Measurements from ENCODE around the gene CSN3. TPM values are rescaled to one million over a fixed set of nuclear protein-coding genes. Genes with fewer than 3 reads are reported as not detected.

CSN3 gene
- total RNA-seq, 1 donor from 2014 or later, result not detected

- no peak for TF ChIP-seq CTCF (IDR thresholded peaks at IDR 0.05; ENCODE audit: insufficient read depth, low read length, poor library complexity, severe bottlenecking)
- Histone ChIP-seq H3K4me3 (ENCODE audit: low read depth, low read length) (no peak overlapping the region), H3K36me3 (ENCODE audit: control insufficient read depth, insufficient read depth, low read length) (no peaks in the 10 kb centered on the region), H3K27me3 (ENCODE audit: control insufficient read depth, insufficient read depth, low read length) (no peaks in the 10 kb centered on the region)
- DNase-seq (ENCODE audit: low read depth), result no peak
Measured at GRCh38 chr4:70251250-70251944, 9.0 kb downstream of the CSN3 start.

GRCh38 chr4:70251945-70252277, 9.5 kb downstream of the CSN3 start:
- no peak for TF ChIP-seq CTCF (IDR thresholded peaks at IDR 0.05; ENCODE audit: insufficient read depth, low read length, poor library complexity, severe bottlenecking)
- H3K36me3 ChIP-seq (ENCODE audit: control insufficient read depth, insufficient read depth, low read length), result no peaks in the 10 kb centered on the region
- no peak for DNase-seq (ENCODE audit: low read depth)

GRCh38 chr4:70269674-70270073, 27.3 kb downstream of the CSN3 start:
- TF ChIP-seq CTCF (IDR thresholded peaks at IDR 0.05; ENCODE audit: insufficient read depth, low read length, poor library complexity, severe bottlenecking), result peak; percentile 22
- no peaks in the 10 kb centered on the region for H3K36me3 ChIP-seq (ENCODE audit: control insufficient read depth, insufficient read depth, low read length)
- DNase-seq (ENCODE audit: low read depth), result no peak
- H3K4me3 ChIP-seq (ENCODE audit: low read depth, low read length), result no peak overlapping the region
- no peaks in the 10 kb centered on the region for H3K27me3 ChIP-seq (ENCODE audit: control insufficient read depth, insufficient read depth, low read length)

More at GRCh38 chr4:70251945-70252277, 9.5 kb downstream of the CSN3 start:
- Histone ChIP-seq H3K27me3 (ENCODE audit: control insufficient read depth, insufficient read depth, low read length) (no peaks in the 10 kb centered on the region), H3K4me3 (ENCODE audit: low read depth, low read length) (no peak overlapping the region)

DNA sequence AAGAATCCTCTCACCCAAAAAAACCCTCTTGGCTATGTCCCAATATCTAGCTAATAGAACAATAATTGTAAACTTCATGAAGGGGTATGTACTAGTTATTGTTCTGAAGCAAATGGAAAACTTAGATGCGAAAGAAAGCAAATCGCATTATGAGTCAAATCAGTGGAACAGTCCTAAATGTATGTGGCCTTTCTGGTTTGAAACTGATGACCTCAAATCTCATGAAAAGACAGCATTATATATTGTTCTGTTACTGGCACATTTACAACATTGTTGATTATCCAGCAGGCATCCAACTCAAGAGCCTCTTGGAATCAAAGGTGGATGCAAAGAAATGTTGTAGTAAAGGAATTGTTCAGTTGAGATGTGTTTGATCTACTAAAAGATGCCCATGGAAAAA, 34.7 kb downstream of the CSN3 start:
- DNase-seq (ENCODE audit: low read depth), result no peak
- no peaks in the 10 kb centered on the region for H3K36me3 ChIP-seq (ENCODE audit: control insufficient read depth, insufficient read depth, low read length)
- H3K27me3 ChIP-seq (ENCODE audit: control insufficient read depth, insufficient read depth, low read length), result no peaks in the 10 kb centered on the region
- H3K4me3 ChIP-seq (ENCODE audit: low read depth, low read length), result no peak overlapping the region
- TF ChIP-seq CTCF (IDR thresholded peaks at IDR 0.05; ENCODE audit: insufficient read depth, low read length, poor library complexity, severe bottlenecking), result no peak

DNA sequence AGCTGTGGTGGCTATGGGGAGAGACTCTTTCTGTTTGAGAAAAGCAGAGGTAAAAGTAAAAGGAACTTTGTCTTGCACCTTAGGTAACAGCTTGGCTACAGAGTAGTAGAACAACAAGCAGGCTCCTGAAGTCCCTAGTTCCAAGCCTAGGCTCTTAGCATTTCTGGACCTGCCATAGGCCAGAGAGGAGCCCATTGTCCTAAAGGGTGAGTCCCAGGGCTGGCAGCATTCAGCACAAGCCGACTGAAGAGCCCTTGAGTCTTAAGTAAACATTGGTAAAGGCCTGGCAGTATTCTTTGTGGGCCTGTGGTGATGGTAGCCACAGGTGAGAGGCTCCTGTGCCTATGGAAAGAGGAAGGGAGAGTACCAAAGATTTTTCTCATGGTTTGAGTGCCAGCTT, 38.2 kb downstream of the CSN3 start:
- no peak for DNase-seq (ENCODE audit: low read depth)
- no peak for TF ChIP-seq CTCF (IDR thresholded peaks at IDR 0.05; ENCODE audit: insufficient read depth, low read length, poor library complexity, severe bottlenecking)
- Histone ChIP-seq H3K27me3 (ENCODE audit: control insufficient read depth, insufficient read depth, low read length) (no peaks in the 10 kb centered on the region), H3K36me3 (ENCODE audit: control insufficient read depth, insufficient read depth, low read length) (no peaks in the 10 kb centered on the region), H3K4me3 (ENCODE audit: low read depth, low read length) (no peak overlapping the region)

- no peak for DNase-seq (ENCODE audit: low read depth)
- TF ChIP-seq CTCF (IDR thresholded peaks at IDR 0.05; ENCODE audit: insufficient read depth, low read length, poor library complexity, severe bottlenecking), result no peak
- H3K4me3 ChIP-seq (ENCODE audit: low read depth, low read length), result no peak overlapping the region
- H3K27me3 ChIP-seq (ENCODE audit: control insufficient read depth, insufficient read depth, low read length), result no peaks in the 10 kb centered on the region
- no peaks in the 10 kb centered on the region for H3K36me3 ChIP-seq (ENCODE audit: control insufficient read depth, insufficient read depth, low read length)
Measured at GRCh38 chr4:70288651-70289050, 46.3 kb downstream of the CSN3 start.

All from kidney epithelial cell (primary cell).